ENCODE data around the gene FGD4.

The FGD4 gene

DNA sequence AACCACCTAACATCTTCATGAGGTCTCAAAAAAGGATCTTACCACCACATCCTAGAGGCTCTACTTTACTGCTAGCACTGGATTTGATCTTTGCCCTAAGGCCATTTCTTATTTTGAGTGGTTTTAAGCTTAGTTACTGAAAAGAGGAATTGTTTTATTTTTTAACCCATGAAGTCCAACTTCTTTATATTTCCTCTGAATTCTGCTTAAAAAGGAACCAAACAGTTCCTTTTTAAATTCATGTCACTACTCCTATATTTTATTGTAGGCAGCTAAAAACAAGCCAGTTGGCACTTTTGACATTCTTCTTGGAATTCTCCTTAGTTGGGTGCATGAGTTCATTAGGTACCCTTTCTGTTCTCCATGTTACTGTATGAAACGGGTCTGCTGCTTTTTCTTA is 76.4 kb downstream of the FGD4 start:
- no peak for TF ChIP-seq REST (IDR thresholded peaks at IDR 0.05; ENCODE audit: low read depth)
- no peak for TF ChIP-seq ZBTB7A (IDR thresholded peaks at IDR 0.05; ENCODE audit: low read depth)
- TF ChIP-seq CEBPB (IDR thresholded peaks at IDR 0.05), result no peak
- TF ChIP-seq MAX (IDR thresholded peaks at IDR 0.05), result no peak
- TF ChIP-seq YY1 (IDR thresholded peaks at IDR 0.05; ENCODE audit: low read depth), result no peak
- no peak for TF ChIP-seq NFIC (IDR thresholded peaks at IDR 0.05)
- TF ChIP-seq USF1 (IDR thresholded peaks at IDR 0.05), result no peak
- no peak for TF ChIP-seq CREB1 (IDR thresholded peaks at IDR 0.05; ENCODE audit: low read depth)
- no peak for TF ChIP-seq EP300 (IDR thresholded peaks at IDR 0.05; ENCODE audit: borderline replicate concordance)
- no peak for TF ChIP-seq RAD21 (IDR thresholded peaks at IDR 0.05; ENCODE audit: low read depth)
- TF ChIP-seq TAF1 (IDR thresholded peaks at IDR 0.05; ENCODE audit: low read depth), result no peak

DNA sequence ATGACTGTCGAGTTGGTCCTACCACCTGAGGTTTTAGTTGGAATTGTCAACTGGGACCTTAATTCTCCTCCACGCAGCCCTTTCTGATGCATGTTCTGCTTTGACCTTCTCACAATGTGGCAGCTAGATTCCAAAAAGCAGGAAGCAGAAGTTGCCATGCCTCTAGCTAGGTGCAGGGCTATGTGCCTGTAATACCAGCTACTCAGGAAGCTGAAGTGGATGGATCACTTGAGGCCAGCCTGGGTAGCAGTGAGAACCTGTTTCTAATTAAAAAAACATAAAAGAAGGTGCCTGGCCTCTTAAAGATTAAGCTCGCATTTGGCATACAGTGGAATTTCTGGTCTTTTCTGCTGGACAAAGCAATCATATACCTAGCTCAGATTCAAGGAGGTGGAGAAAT is 77.1 kb downstream of the FGD4 start:
- no peak for TF ChIP-seq TEAD4 (IDR thresholded peaks at IDR 0.05)
- no peak for TF ChIP-seq CREB1 (IDR thresholded peaks at IDR 0.05; ENCODE audit: low read depth)
- no peak for TF ChIP-seq MAX (IDR thresholded peaks at IDR 0.05)
- TF ChIP-seq ZBTB7A (IDR thresholded peaks at IDR 0.05; ENCODE audit: low read depth), result no peak
- no peak for TF ChIP-seq FOXM1 (IDR thresholded peaks at IDR 0.05; ENCODE audit: borderline replicate concordance, low read depth)

GRCh38 chr12:32477714-32478113 is 78.4 kb downstream of the FGD4 start:
- TF ChIP-seq USF1 (IDR thresholded peaks at IDR 0.05) (no peak), YY1 (IDR thresholded peaks at IDR 0.05; ENCODE audit: low read depth) (no peak), REST (IDR thresholded peaks at IDR 0.05; ENCODE audit: low read depth) (no peak), MAX (IDR thresholded peaks at IDR 0.05) (no peak), TCF12 (IDR thresholded peaks at IDR 0.05; ENCODE audit: low read depth) (no peak), FOXM1 (IDR thresholded peaks at IDR 0.05; ENCODE audit: borderline replicate concordance, low read depth) (no peak)

DNA sequence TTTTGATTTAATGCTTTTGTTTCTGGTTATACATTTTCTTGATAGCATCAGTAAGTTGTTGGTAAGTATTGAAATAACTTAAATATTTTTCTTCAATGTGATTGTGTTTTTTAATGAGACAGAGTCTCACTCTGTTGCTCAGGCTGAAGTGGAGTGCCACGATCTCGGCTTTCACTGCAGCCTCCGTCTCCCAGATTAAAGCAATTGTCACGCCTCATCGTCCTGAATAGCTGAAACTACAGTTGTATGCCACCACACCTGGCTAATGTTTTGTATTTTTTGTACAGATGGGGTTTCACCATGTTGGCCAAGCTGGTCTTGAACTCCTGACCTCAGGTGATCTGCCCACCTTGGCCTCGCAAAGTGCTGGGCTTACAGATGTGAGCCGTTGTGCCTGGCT is 78.8 kb downstream of the FGD4 start:
- no peak for TF ChIP-seq TCF12 (IDR thresholded peaks at IDR 0.05; ENCODE audit: low read depth)
- TF ChIP-seq CREB1 (IDR thresholded peaks at IDR 0.05; ENCODE audit: low read depth), result no peak
- TF ChIP-seq RAD21 (IDR thresholded peaks at IDR 0.05; ENCODE audit: low read depth), result no peak

GRCh38 chr12:32478858-32479725 is 79.7 kb downstream of the FGD4 start:
- TF ChIP-seq USF1 (IDR thresholded peaks at IDR 0.05) (no peak), FOXM1 (IDR thresholded peaks at IDR 0.05; ENCODE audit: borderline replicate concordance, low read depth) (no peak), TEAD4 (IDR thresholded peaks at IDR 0.05) (no peak), YY1 (IDR thresholded peaks at IDR 0.05; ENCODE audit: low read depth) (no peak), MAX (IDR thresholded peaks at IDR 0.05) (no peak), RAD21 (IDR thresholded peaks at IDR 0.05; ENCODE audit: low read depth) (no peak), TAF1 (IDR thresholded peaks at IDR 0.05; ENCODE audit: low read depth) (no peak)

GRCh38 chr12:32482226-32482625 is 82.9 kb downstream of the FGD4 start:
- TF ChIP-seq YY1 (IDR thresholded peaks at IDR 0.05; ENCODE audit: low read depth) (no peak), ZBTB7A (IDR thresholded peaks at IDR 0.05; ENCODE audit: low read depth) (no peak), FOXM1 (IDR thresholded peaks at IDR 0.05; ENCODE audit: borderline replicate concordance, low read depth) (no peak), TEAD4 (IDR thresholded peaks at IDR 0.05) (no peak), EP300 (IDR thresholded peaks at IDR 0.05; ENCODE audit: borderline replicate concordance) (no peak), EGR1 (IDR thresholded peaks at IDR 0.05) (no peak), TAF1 (IDR thresholded peaks at IDR 0.05; ENCODE audit: low read depth) (no peak), TCF12 (IDR thresholded peaks at IDR 0.05; ENCODE audit: low read depth) (no peak), CREB1 (IDR thresholded peaks at IDR 0.05; ENCODE audit: low read depth) (no peak)
